Hypothalamus (tissue), 51 donors: ENCODE data around the gene ZNF281.
"Not testable (repeated sequence)": the region's sequence is repeated elsewhere in the genome, so short reads cannot be mapped to it uniquely, and the experiment has no call there.

Source experiments
- DNase-seq, 51 donors: peaks; one replicate each; lab custom pipeline; 2025; lab: John Stamatoyannopoulos, UW

ZNF281 gene

GRCh38 chr1:200433586-200433985 is 23.8 kb upstream of the ZNF281 start:
- DNase-seq: no peak

- DNase-seq: no peak
Measured at GRCh38 chr1:200432586-200432985, 22.8 kb upstream of the ZNF281 start.

DNA sequence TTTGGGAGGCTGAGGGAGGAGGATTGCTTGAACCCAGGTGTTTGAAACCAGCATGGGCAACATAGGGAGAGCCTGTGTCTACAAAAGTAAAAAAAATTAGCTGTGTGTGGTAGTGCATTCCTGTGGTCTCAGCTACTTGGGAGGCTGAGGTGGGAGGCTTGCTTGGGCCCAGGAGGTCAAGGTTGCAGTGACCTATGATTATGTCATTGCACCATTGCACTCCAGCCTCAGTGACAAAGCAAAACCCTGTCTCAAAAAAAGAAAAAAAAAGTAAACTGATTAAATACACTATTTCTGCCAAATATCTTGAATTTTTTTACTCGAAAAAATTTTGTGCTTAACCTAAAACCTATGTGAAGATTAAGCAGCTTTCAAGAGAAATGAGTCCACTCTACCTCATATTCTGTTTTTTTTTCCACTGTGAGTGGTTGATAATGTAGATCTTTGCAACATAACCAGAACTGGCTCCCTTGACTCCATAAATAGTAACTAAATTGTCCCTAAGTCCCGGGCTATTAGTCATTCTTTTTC is 19.4 kb upstream of the ZNF281 start:
- DNase-seq: no peak

GRCh38 chr1:200428482-200429205 is 18.8 kb upstream of the ZNF281 start:
- no peak for DNase-seq

DNA sequence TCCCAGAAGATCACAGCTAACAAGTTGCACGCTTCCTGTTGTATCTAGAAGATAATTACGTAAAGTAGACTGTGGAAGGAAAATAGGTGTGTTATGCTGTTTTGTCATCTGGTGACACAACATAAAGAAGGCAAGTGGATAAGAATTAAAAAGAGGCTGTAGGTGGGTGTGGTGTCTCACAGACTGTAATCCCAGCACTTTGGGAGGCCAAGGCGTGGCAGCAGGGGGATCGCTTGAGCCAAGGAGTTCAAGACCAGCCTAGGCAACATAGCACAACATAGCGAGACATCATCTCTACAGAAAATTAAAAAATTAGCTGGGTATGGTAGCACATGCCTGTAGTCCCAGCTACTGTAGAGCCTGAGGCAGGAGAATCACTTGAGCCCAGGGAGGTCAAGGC is 17.9 kb upstream of the ZNF281 start:
- no peak for DNase-seq

DNA sequence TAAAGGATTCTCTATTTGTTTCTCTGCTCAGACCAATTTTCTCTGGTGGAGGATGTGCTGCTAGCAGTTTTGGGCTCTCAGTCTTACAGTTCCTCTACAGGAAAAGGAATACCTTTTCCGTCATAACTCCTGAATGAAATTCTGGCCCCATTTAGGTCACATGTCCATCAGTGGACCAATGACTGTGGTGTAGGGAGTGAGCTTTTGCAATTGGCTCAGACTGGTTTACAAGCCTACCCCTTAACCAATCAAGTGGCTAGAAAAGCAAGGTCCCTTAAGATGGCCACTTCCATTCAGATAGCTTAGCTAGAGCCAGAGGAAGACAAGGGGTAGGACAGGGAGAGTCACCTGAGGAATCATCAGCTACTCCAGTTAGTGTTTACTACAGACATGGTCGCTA is 16.4 kb upstream of the ZNF281 start:
- DNase-seq: no peak

GRCh38 chr1:200423235-200423634 is 13.4 kb upstream of the ZNF281 start:
- no peak for DNase-seq

- DNase-seq: no peak
Measured at GRCh38 chr1:200422211-200422610, 12.4 kb upstream of the ZNF281 start.

DNA sequence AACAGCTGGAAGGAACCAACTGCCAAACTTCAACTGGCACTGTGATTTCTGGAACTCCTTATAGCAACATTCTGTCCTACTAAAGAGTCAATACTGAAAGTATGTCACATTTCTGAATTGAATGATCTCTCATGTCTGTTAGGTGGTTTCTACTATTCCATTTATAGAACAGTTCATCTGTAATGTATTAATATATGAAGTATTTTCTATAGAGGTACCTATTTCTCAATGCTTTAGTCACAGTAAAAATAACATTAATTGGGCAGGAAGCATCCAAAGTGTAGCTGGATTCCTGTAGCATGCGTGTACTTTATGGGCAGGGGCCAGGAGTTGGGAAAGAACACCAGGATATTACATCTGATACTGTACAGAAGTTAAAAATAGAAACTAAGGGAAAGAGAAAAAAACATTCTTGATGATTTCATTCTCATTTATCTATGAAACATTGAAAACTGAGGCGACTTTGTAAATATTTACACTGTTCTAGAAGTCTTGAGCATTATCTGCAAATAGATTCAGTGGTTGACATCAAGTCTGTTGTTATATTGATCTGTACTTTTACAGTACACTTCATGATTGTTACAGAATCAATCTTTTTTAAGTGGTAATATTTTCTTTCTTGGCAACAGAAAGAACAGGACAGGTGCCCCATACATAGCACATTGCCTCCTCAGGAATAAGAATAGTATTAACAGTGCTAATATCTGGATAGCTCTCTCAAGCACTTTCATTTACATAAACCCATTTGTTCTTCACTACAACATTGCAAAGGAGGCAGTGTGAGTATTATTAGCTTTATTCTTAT is 6.2 kb upstream of the ZNF281 start:
- no peak for DNase-seq

DNA sequence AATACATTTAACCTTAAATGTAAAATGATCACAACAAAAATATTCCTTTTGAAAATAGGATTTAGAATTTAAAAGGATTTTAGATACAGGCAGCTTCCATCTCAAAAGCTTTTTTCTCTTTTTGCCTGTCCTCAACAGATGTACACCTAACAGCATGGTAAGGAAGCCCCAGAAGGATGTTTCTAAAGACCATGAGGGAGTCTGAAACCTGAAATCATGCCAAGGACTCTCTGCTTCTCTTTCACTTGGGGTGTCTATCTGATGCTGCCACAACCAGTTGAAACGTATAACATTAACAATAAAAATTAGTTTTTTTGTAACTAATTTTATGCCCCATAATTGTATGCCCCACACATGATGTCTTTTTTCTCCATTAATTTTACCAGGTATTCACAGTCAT is 5.4 kb upstream of the ZNF281 start:
- DNase-seq: no peak

- DNase-seq: no peak
Measured at GRCh38 chr1:200414657-200415056, 4.8 kb upstream of the ZNF281 start.

GRCh38 chr1:200413766-200414165 is 3.9 kb upstream of the ZNF281 start:
- DNase-seq: not testable (repeated sequence)

DNA sequence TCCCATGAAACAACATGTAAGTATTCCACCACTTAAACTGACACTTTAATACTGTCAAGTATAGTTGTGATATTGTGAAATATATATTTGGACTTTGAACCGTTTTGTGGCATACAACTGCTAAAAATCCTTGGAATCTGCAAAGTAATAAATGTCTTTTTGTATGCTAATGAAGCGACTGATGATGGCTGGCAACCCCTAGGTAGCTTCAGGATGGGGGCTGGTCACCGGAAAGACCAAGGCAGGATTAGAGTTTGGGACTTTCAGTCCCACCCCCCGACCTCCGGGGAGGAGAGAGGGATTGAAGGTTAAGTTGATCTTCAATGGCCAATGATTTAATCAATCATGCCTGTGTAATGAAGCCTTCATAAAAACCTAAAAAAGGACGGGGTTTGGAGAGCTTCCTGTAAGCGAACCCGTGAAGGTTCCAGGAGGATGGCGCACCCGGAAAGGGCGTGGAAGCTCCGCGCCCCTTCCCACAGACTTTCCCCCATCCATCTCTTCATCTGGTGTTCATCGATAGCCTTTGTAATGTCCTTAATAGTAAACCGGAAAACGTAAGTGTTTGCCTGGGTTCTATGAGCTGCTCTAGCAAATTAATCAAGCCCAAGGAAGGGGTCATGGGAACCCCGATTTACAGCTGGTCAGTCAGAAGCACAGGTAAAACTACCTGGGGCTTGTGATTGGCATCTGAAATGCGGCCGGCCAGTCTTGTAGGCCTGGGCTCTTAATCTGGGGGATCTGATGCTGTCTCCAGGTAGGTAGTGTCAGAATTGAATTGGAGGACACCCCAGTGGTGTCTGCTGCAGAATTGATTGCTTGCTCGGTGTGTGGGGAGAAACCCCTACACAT is 1.8 kb upstream of the ZNF281 start:
- DNase-seq: no peak

GRCh38 chr1:200410566-200410878 is 686 bp upstream of the ZNF281 start:
- peak in 1 of 51 donors; percentile 4 for DNase-seq

DNA sequence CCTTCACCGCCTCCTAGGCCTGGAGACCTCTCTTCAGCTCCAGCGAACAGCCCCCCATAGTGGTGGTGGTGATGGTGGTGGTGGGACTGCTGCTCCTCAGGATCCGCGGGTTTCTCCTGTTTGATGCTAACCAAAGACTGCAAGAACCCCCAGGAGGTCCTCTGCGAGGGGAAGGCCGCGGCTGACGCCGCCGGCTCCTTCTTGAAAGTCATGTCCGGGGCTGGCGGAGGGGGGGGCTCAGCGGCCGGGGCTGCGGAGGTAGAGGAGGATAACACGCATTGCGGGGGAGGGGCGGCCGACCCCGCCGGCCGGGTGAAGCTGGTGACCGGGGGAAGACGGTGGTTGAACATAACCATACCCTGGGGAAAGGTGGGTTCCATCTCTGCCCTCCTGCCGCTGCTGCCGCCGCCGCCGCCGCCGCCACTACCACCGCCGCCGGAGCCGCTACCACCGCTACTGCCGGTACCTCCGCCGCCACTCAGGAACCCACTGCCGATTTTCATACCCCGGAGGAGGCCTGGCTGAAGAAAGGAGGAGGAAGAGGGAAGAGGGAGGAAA is 554 bp downstream of the ZNF281 start:
- peak in 18 of 51 donors; percentile 10 to 60 (median 38) for DNase-seq

DNA sequence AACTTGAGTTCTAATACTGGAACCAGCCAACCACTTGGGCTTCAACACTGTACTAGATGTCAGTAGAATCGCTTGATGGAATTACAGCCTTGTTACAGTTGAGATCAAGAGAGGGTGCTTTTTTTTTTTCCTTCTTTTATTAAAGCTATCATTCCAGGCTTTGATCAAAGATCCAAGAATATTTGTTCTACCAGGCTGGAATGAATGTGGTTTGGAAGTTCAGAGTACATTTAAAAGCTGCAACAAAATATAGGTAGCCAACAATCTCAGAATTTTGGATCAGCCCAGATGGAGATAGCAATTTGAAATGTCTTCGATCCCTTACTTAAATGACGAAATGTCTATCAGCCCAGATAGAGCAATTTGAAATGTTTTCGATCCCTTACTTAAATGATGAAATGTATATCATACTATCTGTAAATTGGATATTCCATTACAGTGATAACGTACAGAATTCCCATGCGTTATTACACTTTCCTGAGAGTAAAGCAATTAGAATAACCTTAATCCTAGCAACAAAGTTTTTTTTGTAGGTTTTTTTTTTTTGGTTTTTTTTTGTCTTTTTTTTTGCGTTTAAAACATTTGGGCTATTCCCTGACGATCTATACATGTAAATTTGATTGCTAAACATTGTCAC is 3.6 kb downstream of the ZNF281 start:
- DNase-seq: no peak

DNA sequence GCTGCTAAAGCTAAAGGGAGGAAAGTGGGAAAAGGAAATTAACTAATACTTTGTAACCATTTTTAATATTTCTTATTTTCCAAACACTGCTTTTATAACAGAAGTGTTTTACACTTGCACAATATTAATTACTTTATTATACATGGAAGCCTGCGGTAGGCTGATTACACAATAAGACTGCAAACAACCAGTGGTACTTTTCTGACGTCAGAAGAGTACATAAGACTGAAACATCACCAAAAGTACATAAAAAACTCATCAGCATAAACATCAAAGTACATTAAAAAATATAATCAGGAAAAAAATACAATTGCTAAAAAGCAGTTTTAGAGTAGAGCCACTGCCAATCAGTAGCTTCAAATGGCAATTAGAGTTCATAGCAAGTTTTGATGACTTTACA is 4.6 kb downstream of the ZNF281 start:
- DNase-seq: no peak

GRCh38 chr1:200401708-200402107 is 8.1 kb downstream of the ZNF281 start:
- DNase-seq: no peak

GRCh38 chr1:200401263-200401662 is 8.6 kb downstream of the ZNF281 start:
- DNase-seq: no peak

GRCh38 chr1:200400556-200400955 is 9.3 kb downstream of the ZNF281 start:
- DNase-seq: peak in 1 of 51 donors; percentile 7
